Measurements from ENCODE around the gene A2M.

DNA sequence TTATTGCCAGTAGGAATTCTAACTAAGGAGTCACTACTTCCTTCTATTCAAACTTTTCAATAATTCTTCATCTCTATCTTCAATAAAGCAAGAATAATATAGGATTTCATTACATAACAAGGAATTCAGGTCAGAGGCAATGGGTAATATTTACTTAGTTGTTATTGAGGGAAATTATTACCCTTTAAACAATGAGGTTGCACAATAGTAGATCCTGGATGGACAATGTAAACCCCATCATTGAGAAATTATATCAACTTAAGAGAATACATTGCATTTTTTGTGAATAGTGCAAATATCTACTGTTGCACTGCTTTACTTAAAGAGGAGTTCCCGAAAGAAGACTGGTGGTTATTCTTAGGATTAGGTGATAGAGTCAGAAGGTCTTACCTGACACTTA lies 43.8 kb downstream of the A2M start:
- TF ChIP-seq, protein P1, sequence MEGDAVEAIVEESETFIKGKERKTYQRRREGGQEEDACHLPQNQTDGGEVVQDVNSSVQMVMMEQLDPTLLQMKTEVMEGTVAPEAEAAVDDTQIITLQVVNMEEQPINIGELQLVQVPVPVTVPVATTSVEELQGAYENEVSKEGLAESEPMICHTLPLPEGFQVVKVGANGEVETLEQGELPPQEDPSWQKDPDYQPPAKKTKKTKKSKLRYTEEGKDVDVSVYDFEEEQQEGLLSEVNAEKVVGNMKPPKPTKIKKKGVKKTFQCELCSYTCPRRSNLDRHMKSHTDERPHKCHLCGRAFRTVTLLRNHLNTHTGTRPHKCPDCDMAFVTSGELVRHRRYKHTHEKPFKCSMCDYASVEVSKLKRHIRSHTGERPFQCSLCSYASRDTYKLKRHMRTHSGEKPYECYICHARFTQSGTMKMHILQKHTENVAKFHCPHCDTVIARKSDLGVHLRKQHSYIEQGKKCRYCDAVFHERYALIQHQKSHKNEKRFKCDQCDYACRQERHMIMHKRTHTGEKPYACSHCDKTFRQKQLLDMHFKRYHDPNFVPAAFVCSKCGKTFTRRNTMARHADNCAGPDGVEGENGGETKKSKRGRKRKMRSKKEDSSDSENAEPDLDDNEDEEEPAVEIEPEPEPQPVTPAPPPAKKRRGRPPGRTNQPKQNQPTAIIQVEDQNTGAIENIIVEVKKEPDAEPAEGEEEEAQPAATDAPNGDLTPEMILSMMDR (IDR thresholded peaks at IDR 0.05; ENCODE audit: low read depth, low read length): no peak
- no peak for TF ChIP-seq EZH2phosphoT487 (IDR thresholded peaks at IDR 0.05; ENCODE audit: low read depth)
